GM12891 (cell line): ENCODE results near the gene CPNE1.

Experiments used
- DNase-seq: peaks from one replicate; pipeline ENCODE4 v3.0.0; 2011; ENCODE audit warnings: low spot score; ENCODE audit not compliant: insufficient read length
- FAIRE-seq: peaks from 2 replicates; lab custom pipeline; 2011; peaks lifted over from hg19 to GRCh38; lab: Jason Lieb, UNC
- PAX5 ChIP-seq: IDR thresholded peaks from 2 replicates; pipeline ENCODE4 v1.6.1; 2011; ENCODE audit warnings: low read length, moderate library complexity, mild to moderate bottlenecking; ENCODE audit not compliant: insufficient read depth, severe bottlenecking
- POLR2A ChIP-seq: IDR thresholded peaks from 2 replicates; pipeline ENCODE4 v1.6.1; 2011; ENCODE audit warnings: low read depth, low read length, control low read depth
- POLR2AphosphoS5 ChIP-seq: IDR thresholded peaks from 2 replicates; pipeline ENCODE4 v1.6.1; 2011; ENCODE audit warnings: low read depth, low read length, control low read depth
- POU2F2 ChIP-seq: IDR thresholded peaks from 2 replicates; pipeline ENCODE4 v1.6.1; 2011; ENCODE audit warnings: low read depth, mild to moderate bottlenecking, control low read depth, low read length, moderate library complexity
- SPI1 ChIP-seq: IDR thresholded peaks from 2 replicates; pipeline ENCODE4 v1.6.1; 2011; ENCODE audit warnings: low read depth, low read length, control low read depth
- TAF1 ChIP-seq: IDR thresholded peaks from 2 replicates; pipeline ENCODE4 v1.6.1; 2011; ENCODE audit warnings: low read depth, low read length, control low read depth

Gene CPNE1

GRCh38 chr20:35615667-35616464, 48.8 kb downstream of the CPNE1 start, which contains the start of gene SPAG4:
Gene SPAG4, plus strand, starts transcription at chr20:35615829. Its CDS starts 175 bp downstream, at chr20:35616004.
- FAIRE-seq (peak; percentile 69), DNase-seq (peak; percentile 87)
- TF ChIP-seq POLR2A, result peak; percentile 43; the same call in 1 of the 2 replicates
- no peak for TF ChIP-seq SPI1
- TF ChIP-seq POLR2AphosphoS5, result 0 out of 2 replicates have a peak, but pooled peaks have one; percentile 24
- 0 out of 2 replicates have a peak, but pooled peaks have one; percentile 7 for TF ChIP-seq POU2F2

GRCh38 chr20:35611482-35611881, 53.2 kb downstream of the CPNE1 start:
- TF ChIP-seq PAX5 (no peak), POU2F2 (peak; percentile 90), POLR2A (no peak), SPI1 (peak; percentile 77), TAF1 (no peak), POLR2AphosphoS5 (no peak)
- DNase-seq (no peak), FAIRE-seq (peak; percentile 5)

GRCh38 chr20:35610833-35611427, 53.8 kb downstream of the CPNE1 start:
- FAIRE-seq, result no peak
- TF ChIP-seq POU2F2 (no peak), PAX5 (no peak)

GRCh38 chr20:35607003-35607735, 57.5 kb downstream of the CPNE1 start:
- FAIRE-seq (peak; percentile 41), DNase-seq (no peak)
- TF ChIP-seq POU2F2 (no peak), SPI1 (no peak), POLR2A (no peak), TAF1 (no peak), POLR2AphosphoS5 (no peak), PAX5 (no peak)

More at GRCh38 chr20:35610833-35611427, 53.8 kb downstream of the CPNE1 start:
- DNase-seq, result no peak

GRCh38 chr20:35606127-35606526, 58.6 kb downstream of the CPNE1 start:
- TF ChIP-seq PAX5 (no peak), TAF1 (no peak), POLR2AphosphoS5 (no peak), SPI1 (no peak), POU2F2 (no peak), POLR2A (no peak)
- DNase-seq (no peak), FAIRE-seq (no peak)

GRCh38 chr20:35604449-35604747, 60.3 kb downstream of the CPNE1 start:
- TF ChIP-seq POLR2AphosphoS5 (no peak), POU2F2 (no peak), POLR2A (no peak), PAX5 (no peak), SPI1 (no peak), TAF1 (no peak)
- FAIRE-seq, result no peak
- no peak for DNase-seq

GRCh38 chr20:35603695-35604448, 60.8 kb downstream of the CPNE1 start:
- no peak for DNase-seq
- FAIRE-seq, result no peak
- TF ChIP-seq POLR2AphosphoS5, result no peak
- TF ChIP-seq SPI1, result no peak
- no peak for TF ChIP-seq POU2F2
- no peak for TF ChIP-seq PAX5
- TF ChIP-seq POLR2A, result no peak
- no peak for TF ChIP-seq TAF1

- no peak for TF ChIP-seq POLR2AphosphoS5
- TF ChIP-seq SPI1, result no peak
- no peak for TF ChIP-seq PAX5
- DNase-seq, result no peak
- FAIRE-seq, result no peak
Measured at GRCh38 chr20:35602851-35603495, 61.7 kb downstream of the CPNE1 start.

GRCh38 chr20:35601990-35602389, 62.7 kb downstream of the CPNE1 start:
- TF ChIP-seq PAX5, result no peak
- no peak for TF ChIP-seq TAF1
- TF ChIP-seq POLR2AphosphoS5, result no peak
- no peak for FAIRE-seq
- DNase-seq, result no peak
